Measurements from ENCODE around the gene BORCS6.

GRCh38 chr17:8138672-8139371 is 51.2 kb downstream of the BORCS6 start:
- TF ChIP-seq GATA2 (IDR thresholded peaks at IDR 0.05; ENCODE audit: low read depth, low read length), result no peak
- TF ChIP-seq GATA3 (IDR thresholded peaks at IDR 0.05; ENCODE audit: low read depth, low read length), result no peak

All from SH-SY5Y (cell line).